HCEC 1CT (cell line): ENCODE results near the gene SLC12A8.

Source experiments
- DNase-seq: peaks from one replicate; pipeline ENCODE4 v3.0.0-alpha.2; 2017

SLC12A8 gene

DNA sequence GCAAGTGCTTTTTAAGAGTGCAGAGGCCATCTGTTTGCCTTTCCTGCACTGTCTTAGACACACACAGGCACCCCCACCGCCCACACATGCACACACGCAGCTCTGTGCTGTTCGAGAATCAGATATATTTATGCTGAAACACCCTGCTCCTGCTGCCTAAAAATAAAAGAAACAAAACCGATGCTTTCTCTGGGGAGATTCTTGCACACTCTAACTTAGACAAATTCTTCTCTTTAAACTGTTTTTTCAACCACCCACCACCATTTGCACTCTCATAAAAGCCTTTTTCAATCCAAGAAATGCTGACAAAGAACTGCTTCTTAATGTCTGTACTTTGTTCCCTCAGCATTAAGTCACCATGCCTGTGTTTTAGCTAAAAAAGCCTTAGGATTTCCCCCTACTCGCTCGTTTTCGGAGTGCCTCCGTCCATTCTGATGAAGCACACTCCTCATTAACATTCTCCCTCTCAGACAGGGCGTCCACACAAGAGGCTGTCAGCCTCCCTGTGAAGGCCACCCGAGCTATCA is 26.2 kb downstream of the SLC12A8 start:
- DNase-seq = no peak

DNA sequence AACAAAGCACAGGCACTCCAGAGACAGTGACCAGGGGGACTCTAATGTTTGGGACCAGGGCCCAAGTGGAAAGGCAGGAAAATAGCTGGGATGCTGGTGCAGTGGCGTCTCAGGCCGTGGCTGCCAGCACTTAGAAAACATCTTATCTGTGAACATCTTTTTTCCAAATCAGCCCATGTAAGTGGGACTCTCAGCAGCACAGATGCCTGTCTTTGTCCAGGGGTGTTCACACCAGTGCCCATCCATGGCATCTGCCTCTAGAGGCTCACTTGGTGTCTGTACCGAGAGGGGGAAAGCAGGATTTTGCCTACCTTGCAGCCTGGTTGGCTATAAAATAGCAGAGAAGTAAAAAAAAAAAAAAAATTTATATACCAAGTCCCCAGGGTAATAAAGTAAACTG is 26.7 kb downstream of the SLC12A8 start:
- DNase-seq = no peak

DNA sequence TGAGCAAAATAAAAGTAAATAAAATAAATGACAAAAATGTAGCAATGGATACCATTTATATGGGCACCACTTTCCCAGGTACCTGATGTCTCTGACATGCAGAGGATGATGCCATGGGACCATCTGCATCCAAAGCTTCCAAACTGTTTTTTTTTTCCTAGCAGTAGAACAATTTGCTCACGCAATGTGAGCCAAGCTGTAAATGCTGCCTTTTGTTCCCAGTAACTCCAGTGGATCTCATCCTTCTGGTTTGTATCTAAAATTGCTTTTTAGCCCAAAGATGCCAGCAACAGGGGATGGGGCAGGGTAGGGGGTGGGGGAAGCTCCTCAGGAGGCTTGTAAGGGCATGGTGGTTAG is 32.7 kb downstream of the SLC12A8 start:
- DNase-seq = no peak

DNA sequence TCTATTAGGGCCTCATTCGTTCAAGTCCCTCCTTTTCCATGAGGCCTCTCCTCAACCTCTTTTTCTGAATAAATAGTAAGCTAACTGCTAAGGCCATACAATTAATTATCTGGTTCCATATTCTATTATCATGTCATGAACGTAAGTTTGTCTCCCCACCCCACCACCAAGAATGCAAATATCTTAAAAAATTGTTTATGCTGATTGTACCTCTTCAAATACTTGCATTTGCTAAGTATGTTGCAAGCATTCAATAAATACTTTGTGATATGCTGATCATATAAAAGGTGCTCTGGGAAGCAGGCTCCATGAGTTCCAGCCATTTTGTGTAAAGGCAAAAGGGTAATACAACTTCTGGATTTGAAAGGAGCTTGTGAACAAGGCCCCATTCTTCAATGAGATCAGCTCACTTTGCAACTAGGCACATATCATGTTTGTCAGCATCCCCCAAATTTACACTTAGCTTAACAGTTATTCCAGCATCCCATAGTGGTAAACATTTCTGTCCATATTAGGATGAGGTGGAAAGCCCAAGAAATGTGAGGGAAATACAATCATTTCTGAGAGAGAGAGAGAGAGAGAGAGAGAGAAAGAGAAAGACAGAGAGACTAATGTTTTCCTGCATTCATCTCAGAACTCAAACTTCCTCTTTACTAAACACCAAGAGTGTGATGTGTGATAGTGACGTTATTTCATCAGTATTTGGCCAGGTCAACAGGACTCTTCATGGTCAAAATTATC is 33.2 kb downstream of the SLC12A8 start:
- DNase-seq = no peak

DNA sequence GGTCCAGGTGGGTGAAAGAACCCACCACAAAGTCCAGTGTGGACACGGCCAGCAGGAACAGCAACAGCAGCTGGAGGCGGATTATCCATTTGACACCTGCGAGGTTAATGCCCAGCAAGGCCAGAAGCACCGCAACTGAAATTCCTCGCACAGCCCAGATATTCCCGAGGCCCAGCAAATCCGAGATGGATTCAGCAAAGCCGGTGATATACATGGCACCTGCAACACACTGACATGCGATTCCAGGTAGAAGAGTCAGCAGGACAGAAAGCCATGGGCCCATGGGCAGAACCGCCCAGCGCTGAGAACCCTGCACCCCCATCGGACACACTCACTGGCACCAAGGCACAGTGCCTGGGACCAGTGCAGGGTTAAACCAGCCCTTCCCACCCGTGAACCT is 34.8 kb downstream of the SLC12A8 start:
- DNase-seq = no peak

DNA sequence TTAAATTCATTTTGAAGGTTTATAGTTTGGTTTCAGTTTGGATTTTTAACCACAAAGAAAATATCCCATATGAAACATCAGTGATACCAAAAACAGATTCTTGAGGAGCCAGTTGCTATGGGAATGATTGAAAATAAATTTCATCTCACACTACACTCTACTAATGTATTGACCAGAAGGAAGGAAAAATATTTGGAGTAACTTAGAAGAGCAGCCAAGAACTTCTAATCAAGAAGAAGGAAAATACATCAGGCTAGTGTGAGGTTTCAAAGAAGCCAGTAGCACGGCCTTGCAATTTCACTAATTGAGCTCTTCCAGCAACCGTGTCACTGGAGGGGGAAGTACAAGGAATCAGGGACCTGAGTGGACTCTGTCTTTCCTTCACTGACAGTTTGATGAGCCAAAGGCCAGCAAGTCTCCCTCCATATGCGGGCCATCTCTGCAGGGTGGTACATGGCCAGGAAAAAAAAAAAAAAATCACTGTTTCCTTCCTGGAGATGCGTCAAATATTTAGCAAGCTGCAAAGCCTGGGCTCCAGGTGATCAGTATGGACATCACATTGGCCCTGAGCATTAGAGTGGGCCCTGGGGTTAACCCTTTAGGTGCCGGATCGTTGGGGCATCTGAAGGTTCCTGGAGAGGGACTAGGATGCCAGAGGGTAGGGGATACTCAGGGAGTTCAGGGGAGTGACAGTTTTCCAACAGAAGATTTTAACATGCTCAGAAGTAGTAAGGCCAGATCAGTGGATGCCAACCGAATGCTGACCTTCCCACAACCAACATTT is 37.1 kb downstream of the SLC12A8 start:
- DNase-seq = no peak

DNA sequence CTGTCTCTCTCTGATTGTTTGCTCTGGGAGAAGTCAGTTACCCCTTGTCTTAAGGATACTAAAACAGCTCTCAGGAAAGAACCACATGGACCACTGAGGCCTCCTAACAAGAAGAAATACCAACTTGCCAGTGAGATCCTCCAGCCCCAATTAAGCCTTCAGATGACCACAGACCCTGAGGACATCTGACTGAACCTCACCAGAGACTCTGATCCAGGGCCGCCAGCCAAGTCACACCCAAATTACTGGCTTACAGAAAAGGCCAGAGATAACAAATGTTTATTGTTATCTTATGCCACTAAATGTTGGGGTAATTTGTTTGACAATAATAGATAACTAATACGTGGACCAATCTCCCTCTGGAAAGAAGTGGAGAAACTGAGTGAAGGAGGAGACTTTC is 40.2 kb downstream of the SLC12A8 start:
- no peak for DNase-seq

DNA sequence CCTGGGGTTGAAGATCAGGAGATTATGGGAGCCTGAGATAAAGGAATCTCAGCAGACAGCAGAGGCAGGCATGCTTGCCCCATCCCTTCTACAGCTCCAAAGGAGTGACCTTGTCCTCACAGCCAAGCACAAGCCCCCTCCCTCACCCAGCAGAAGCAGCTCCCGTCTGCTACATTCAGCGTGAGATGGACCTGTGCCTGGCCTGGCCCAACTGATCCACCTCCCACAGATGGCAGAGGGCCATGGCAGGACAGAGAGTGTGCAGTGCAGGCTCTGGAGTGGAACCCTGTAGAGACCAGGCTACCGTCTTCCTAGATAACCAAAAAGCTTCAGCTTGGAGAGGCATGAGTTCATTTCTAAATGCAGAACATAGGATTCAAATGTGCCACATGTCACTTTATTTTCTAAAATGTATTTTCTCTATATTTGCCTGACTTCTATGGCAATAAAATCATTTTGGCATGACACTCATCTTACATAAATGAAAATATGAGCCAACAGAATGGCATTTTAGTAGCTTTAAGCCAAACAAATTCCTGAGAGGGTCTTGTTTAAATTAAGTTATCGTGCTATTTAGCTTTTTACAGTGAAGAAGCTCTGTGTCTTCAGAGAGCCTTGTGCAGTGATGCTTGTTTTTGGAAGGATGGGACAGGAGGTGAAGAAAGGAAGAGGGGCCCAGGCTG is 43.7 kb downstream of the SLC12A8 start:
- DNase-seq = no peak

DNA sequence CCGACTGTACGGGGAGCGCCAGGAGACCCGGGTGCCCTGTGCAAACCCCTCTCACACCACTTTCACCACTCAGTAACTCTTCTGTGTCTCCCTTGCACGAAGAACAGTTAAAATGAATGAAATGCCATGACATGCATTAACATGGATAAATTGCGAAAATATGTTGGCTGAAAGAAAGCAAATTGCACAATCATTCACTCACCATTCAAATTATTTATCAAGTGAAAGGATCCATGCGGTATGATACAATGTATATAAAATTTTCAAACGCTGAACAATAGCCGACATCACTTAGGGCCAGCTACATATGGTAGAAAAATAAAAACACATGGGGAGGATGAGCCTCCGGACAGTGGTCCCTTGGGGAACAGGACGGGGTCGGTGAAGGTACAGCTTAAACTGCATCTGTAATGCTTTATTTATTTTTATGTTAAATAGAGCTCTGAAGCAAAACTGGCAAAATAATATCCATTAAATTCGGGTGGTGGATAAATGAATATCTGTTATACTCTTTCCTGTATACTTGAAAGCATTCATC is 45.9 kb downstream of the SLC12A8 start:
- DNase-seq = no peak

DNA sequence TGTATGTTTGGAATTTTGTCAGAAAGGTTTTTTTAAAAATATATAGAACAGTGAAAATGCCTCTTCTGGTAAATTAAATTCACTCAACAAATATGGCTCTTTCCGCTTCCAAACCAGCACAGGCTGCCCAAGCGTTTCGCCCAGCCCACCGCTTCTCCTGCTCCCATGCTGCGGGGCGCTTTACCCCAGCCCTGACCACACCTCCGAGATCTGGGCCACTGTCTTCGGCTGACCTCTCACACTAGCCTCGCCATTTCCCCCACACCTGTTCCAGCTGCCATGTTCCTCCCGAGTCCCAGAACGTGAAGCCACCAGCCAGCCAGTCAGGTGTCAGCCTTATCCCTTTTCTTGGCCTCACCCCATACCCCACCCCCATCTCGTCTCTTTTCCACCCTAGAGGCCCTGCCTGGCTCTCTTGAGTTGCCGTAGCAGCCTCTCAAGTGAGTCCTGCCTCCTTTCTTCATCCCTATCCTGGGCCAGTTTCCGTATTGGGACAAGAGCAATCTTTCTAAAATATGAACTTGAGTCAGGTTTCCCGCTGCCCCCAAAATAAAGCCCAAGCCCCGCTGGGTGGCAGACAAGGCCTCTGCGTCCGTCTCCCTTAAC is 46.5 kb downstream of the SLC12A8 start:
- DNase-seq = no peak

DNA sequence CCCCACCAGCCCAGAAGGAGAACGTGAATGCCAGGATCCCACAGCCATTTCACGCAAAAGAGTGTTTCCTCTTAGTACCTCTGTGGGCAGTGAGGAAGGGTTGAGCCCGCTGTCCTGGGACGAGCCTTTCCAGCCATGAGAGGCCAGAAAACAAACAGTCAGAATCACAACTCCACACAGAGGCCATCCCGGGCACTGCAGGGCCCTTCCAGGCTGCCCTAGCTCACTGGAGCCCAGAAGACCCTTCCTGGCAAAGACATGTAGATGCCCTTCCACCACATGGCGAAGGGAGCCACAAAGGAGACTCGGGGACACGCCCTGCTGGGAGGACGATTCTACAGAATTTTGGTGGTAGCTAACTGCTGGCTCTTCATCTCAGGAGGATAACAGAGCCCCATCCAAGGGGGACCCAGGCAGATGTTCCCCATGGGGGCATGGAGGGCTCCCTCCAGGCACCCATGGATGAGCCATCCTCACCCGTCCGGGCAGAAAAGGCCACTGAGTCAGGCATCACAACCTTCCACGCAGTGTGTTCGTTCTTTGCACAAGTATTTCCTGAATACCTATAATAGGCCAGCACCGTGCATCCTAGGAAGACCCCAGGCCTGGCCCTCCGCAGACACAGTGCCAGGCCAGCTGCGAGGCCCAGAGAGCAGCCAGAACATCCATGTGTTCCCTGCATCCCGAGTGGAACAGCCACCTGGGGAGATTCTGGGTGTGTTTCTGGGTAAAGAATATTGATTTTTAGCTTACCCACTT is 47.2 kb downstream of the SLC12A8 start:
- DNase-seq = peak; percentile 42

DNA sequence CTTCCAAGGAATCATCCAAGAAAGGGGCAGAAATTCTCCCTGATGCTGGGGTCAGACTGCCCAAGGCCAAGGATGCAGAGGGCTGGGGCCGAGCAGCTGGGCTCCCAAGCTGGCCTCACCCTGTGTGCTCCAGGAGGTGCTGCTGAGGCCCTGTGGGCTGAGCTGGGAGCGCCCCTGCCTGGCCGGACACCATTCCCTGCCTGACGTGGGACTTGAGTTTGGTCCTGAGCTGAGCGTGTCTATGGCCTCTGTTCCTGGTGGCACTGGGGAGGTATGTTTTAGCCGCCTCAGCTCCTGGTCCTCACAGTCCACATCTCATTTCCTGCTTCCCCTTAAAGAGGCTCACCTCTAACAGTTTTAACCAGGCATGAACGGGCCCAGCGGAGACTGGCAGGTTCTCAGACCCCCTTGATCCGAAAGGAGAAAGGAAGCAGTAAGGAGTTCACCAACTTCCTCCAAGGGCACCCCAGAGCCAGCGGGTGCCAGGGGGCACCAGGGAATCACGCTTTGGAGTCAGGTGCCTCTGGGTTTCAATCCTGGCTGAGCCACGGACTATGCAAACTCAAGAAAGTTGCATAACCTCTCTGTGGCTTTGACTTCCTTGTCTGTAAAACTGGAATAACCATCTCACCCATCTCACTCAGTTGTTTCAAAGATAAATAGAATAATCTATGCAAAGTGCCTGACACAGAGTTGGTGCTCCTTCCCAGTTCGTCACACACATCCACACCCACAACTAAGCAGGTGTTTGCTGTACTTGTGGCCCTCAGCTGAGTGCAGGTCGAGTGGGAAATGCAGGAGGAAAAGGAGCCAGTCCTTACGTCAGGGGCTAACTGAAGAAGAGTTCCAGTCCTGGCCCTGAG is 48.6 kb downstream of the SLC12A8 start:
- peak; percentile 42 for DNase-seq

DNA sequence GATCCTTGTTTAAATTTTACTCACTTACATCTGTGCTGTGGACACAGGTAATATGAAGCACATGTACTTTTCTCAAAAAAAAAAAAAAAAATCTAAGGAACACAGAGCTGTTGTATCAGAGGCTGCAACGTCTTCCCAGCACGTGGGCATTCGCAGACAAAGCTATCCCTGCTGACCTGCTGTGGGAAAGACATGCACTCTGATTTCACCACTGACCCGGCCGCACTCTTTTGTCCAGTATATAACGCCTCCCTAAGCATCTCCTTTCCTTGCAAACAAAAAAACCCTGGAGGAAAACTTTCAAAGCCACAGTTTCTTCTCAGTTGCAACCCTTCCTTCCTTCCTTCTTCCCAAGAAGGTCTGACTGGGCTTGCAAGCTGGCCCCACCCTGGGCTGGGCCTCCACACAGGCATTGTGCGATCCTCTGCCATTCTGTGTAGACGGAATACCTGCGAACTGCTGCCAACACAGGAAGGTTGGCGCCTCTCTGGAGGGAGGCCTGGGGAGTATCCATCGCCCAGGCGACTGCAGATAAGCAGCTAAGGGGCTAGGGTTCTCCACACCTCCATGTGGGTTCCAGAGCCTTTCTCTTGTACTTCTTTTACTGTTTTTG is 50.8 kb downstream of the SLC12A8 start:
- no peak for DNase-seq

DNA sequence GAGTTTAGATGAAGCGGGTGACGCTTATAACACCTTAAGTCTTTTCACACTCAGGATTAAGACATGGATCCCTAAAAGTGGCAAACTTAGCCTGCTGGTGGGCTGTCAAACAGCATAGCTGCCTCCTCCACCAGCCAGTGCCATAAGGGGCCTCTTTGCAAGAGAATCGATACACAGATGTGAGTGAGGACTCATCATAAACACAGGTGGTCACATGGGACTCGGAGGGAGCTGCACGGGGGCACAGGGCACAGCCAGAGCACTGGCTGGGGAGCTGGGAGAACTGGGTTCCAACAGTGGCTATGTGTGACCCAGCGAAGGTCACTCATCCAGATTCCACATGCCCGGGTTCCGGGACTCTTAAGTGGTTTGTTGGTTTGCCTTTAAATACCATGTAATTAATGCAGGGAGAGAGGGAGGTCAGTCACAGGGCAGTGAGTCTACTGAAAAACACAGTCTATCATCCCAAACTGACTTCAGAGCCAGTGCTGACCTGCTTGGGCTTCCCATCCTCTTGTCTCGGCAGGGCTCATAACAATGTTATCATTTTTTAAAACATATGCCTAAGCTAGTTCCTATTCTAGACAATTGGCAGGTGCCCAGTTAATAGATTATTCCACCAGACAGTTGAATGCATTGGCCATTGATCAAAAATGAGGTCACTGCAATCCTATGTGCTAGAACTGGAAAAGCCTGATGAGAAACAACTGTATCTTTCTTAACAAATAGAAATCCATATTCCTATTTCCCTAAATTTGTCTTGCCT is 51.8 kb downstream of the SLC12A8 start:
- no peak for DNase-seq

DNA sequence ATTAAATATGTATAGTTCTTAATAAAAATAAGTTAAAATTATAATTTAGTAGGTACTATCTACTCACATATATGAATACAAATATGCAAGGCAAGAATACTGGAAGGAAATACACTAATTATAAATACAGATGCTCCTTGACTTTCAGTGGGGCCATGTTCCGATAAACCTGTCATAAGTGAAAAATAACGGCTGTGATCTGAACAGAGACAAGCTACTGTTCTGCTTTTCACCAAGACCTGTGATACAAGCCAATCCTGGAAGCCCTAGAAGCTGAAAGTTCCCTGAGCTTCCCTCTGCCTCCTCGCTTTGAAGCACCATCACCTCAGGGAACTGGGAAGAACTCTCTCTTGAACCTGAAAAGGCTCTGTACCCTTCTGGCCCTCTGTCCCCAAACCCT is 55.4 kb downstream of the SLC12A8 start:
- DNase-seq = no peak

DNA sequence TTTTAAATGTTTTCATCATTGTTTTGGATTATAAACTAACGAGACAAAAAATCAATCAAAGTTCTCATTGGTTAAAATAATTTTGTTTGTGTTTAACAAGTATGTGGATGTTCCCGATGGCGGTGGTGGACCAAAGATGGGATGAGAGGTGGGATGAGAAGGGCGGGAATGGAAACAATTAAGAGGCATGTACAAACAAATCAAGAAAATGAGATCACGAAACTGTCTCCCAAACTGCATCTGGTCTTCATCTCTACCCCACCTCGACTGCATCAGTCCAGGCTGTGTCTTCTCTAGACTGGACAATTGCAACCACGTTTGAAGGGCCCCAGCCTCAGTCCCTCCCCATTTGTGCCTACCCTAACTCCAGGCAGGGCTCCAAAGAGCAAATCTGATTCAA is 56.1 kb downstream of the SLC12A8 start:
- DNase-seq = no peak

DNA sequence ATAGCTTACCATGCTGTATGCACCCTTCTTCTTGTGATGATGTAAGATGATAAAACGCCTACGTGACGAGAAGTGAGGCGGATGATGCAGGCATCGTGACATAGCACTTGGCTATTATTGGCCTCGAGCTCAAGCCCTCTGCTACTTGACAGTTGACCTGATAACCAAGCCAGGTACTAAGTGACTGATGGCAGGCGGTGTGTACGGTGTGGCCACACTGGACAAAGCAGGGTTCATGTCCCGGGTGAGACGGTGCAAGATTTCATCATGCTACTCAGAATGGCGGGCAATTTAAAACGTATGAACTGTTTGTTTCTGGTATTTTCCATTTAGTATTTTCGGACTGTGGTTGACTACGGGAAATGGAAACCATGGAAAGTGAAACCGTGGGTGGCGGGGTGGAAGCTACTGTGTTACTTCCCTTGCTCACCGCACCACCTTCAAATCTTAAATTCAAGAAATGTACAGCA is 57.7 kb downstream of the SLC12A8 start:
- no peak for DNase-seq

DNA sequence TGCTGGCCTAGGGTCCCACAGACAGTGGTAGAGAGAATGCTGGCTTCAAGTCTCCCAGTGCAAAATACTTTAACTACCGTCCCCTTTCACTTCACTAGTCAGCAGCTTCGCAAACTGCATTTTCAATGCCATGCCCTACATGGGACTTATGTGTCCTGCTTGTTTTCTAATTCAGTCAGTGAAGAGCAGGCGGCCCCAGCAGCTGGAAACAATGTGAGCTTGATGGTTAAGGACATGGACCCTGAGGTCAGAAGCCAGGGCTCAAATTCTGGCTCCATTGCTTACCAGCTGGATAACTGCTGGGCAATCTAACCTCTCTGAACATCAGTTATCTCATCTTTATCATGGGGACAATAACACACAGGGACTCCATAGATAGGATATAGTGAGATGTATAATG is 58.4 kb downstream of the SLC12A8 start:
- no peak for DNase-seq

DNA sequence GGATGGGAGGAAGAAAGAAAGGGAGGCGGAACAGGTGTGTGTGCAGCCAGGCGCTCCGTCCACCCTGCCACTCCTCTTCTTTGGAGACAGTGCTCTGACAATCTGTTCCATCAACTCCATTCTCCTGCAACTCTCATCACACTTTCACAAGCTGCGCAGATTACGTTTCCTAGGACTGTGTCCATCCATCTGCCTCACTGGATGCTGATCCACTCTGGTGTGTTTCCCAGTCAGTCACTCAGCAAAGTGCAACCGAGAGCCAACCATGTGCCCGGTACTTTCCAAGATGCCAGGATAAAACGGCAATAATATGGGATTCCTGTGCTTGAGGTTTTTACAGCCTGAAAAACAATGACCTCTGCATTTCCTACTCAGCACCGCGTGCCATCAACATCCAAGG is 59.6 kb downstream of the SLC12A8 start:
- DNase-seq = no peak

DNA sequence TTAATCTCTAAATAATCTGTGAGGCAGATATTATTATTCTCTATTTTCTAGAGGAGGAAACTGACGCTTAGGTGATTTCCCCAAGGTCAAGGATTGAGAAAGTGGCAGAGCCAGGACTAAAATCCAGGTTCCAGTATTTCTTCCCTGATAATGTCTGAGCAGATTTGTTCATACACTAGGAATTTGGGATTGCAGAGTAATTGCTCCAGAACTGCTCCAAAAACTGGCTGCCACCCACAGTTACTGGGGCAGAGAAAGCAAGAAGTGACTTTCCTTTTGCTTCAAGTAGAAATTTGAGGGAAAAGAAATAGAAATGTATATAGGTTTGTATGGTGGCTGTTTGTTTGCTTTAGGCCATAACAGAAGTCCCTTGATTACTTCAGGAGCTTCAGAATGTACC is 60.6 kb downstream of the SLC12A8 start:
- DNase-seq = no peak
